Stomach smooth muscle (tissue), 2 donors: ENCODE measurements around the gene MNT.

Experiments used
- H3K27ac ChIP-seq: one replicate; pipeline ENCODE4 v1.7.0; 2013; ENCODE audit warnings: mild to moderate bottlenecking, low read length, inconsistent platforms
- H3K27me3 ChIP-seq, 2 donors: one replicate each; pipeline ENCODE4 v1.7.0; 2013; ENCODE audit warnings: low read length in 2 of 2; ENCODE audit not compliant: insufficient read depth in 2 of 2, control insufficient read depth in 1 of 2
- H3K36me3 ChIP-seq, 2 donors: one replicate each; pipeline ENCODE4 v1.7.0; 2013; ENCODE audit warnings: low read length in 2 of 2; ENCODE audit not compliant: control insufficient read depth in 2 of 2, insufficient read depth in 2 of 2
- H3K4me1 ChIP-seq: one replicate; pipeline ENCODE4 v1.7.0; 2013; ENCODE audit warnings: low read length; ENCODE audit not compliant: control insufficient read depth, insufficient read depth
- H3K4me3 ChIP-seq, 2 donors: one replicate each; pipeline ENCODE4 v1.7.0; 2013; ENCODE audit warnings: low read length in 2 of 2
- H3K9ac ChIP-seq, 2 donors: one replicate each; pipeline ENCODE4 v1.7.0; 2013; ENCODE audit warnings: low read length in 2 of 2, mild to moderate bottlenecking in 1 of 2
- H3K9me3 ChIP-seq, 2 donors: one replicate each; pipeline ENCODE4 v1.7.0; 2013; ENCODE audit warnings: low read length in 2 of 2; ENCODE audit not compliant: control insufficient read depth in 2 of 2
- donor health status: healthy.
- donor health status: Pancreatic carcinoma.

MNT gene

DNA sequence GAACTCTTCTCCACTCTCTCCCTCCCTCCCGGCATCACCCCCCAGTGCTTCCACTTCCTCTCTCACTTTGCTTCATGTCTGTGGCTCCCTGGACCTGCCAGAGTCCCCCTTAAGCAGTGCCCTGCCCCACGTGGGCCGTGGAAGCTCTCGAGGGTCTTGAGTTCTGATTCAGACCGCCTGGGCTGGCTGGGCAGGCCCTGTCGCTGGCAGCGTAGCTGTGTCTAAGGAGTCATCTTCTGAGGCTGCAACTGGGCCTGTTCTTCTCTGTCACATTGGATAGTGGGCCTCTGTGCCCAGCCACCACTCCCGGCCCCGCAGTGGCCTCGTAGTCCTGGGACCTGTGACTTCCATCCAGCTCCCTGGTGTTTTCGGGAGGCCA lies 30.7 kb downstream of the MNT start:
- Histone ChIP-seq H3K4me3 (no peak overlapping the region), H3K36me3 (peaks cover 14 to 25% of the 10 kb centered on the region in 2 donors), H3K27me3 (no peaks in the 10 kb centered on the region), H3K27ac (no peak overlapping the region), H3K4me1 (peaks cover 33% of the 10 kb centered on the region), H3K9ac (no peak overlapping the region), H3K9me3 (no peaks in the 10 kb centered on the region)

- Histone ChIP-seq H3K36me3 (peaks cover 12 to 24% of the 10 kb centered on the region in 2 donors), H3K4me3 (no peak overlapping the region)
Measured at GRCh38 chr17:2369551-2370210, 31.2 kb downstream of the MNT start.

DNA sequence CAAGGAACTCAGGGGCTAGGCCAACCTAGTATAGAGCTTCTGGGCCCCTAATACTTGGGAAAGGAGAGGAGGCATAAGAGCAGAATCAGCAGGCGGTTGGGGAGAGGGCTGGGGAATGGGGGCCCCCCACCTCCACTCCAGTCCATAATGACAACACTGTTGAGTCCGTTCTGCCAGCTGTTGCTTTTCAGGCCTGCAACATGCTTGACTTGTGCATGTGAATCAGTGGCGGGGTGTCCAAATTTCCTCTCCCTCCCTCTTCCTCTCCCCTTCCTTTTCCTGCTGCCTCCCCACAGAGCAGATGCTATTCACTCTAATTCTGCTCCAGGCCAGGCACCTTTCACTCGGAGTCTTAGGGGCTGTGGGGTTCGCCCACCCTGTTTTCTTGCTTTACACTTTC lies 31.8 kb downstream of the MNT start:
- Histone ChIP-seq H3K9me3 (no peaks in the 10 kb centered on the region), H3K27ac (peak overlapping the region; percentile 49), H3K4me3 (no peak overlapping the region), H3K4me1 (peaks cover 33% of the 10 kb centered on the region), H3K36me3 (peaks cover 15 to 26% of the 10 kb centered on the region in 2 donors), H3K27me3 (no peaks in the 10 kb centered on the region), H3K9ac (no peak overlapping the region)

More at GRCh38 chr17:2369551-2370210, 31.2 kb downstream of the MNT start:
- Histone ChIP-seq H3K9me3 (no peaks in the 10 kb centered on the region), H3K27ac (no peak overlapping the region), H3K4me1 (peaks cover 33% of the 10 kb centered on the region), H3K9ac (no peak overlapping the region), H3K27me3 (no peaks in the 10 kb centered on the region)

- Histone ChIP-seq H3K4me1 (peaks cover 38% of the 10 kb centered on the region), H3K36me3 (peaks cover 18 to 28% of the 10 kb centered on the region in 2 donors), H3K27me3 (no peaks in the 10 kb centered on the region), H3K9me3 (no peaks in the 10 kb centered on the region), H3K27ac (peak overlapping the region; percentile 49), H3K9ac (no peak overlapping the region), H3K4me3 (no peak overlapping the region)
Measured at GRCh38 chr17:2368359-2368758, 32.5 kb downstream of the MNT start.

DNA sequence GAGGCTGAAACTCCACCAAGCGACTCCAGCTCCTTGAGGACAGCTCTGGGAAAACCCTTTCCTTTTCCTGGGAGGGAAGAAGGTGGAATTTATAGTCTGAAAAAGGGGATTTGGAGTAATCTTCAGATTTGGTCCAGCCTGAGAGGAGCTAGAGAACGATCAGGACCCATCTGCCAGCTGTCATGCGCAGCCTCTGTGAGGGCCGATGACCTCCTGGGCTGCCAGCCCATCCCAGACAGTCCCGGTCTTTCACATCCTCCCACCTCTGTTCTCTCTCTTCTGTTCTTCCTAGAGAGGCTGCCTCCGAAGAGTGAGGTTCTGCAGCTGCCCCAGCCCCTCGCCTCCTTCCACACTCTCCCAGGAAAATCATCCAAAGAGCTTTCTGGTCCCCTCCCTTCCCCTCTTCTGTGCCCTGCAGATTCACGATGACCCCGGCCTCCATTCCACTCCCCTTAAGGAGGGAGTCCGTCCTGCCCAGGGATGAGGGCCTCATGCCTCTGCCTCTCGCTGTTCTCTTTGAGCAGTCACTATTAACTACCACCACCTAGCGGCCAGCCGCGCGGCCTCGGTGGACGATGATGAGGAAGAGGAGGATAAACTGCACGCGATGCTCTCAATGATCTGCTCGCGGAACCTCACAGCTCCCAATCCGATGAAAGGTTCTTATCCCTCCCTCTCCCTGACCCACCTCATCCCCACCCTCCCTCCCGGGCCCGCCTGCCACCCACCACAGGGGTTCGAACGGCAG lies 33.9 kb downstream of the MNT start:
- Histone ChIP-seq H3K9ac (peak overlapping the region in 1 of 2 donors; percentile 36), H3K27me3 (no peaks in the 10 kb centered on the region), H3K27ac (peak overlapping the region; percentile 49), H3K9me3 (no peaks in the 10 kb centered on the region), H3K4me1 (peaks cover 38% of the 10 kb centered on the region), H3K36me3 (peaks cover 18 to 34% of the 10 kb centered on the region in 2 donors), H3K4me3 (no peak overlapping the region)

- peaks cover 15 to 32% of the 10 kb centered on the region in 2 donors for H3K36me3 ChIP-seq
- no peak overlapping the region for H3K4me3 ChIP-seq
- H3K9ac ChIP-seq, result no peak overlapping the region
- no peak overlapping the region for H3K27ac ChIP-seq
- H3K27me3 ChIP-seq, result no peaks in the 10 kb centered on the region
- no peaks in the 10 kb centered on the region for H3K9me3 ChIP-seq
- peaks cover 33% of the 10 kb centered on the region for H3K4me1 ChIP-seq
Measured at GRCh38 chr17:2365132-2365531, 35.7 kb downstream of the MNT start.

DNA sequence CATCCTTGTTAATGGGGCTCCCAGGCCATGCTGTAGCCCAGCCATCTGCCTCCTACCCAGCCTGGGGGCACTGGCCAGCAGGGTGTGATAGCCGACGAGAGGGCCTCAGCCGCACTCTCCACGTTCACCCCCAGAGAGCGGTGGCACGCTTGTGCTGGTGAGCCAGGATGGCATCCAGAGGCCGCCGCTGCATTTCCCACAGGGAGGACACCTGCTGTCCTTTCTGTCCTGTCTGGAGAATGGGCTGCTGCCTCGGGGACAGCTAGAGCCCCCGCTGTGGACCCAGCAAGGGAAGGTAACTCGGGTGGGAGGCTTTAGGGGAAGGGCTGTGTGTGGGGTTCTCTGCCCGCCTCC lies 36.1 kb downstream of the MNT start:
- Histone ChIP-seq H3K9ac (no peak overlapping the region), H3K4me3 (no peak overlapping the region), H3K4me1 (peaks cover 30% of the 10 kb centered on the region), H3K27ac (no peak overlapping the region), H3K36me3 (peaks cover 15 to 32% of the 10 kb centered on the region in 2 donors), H3K27me3 (no peaks in the 10 kb centered on the region), H3K9me3 (no peaks in the 10 kb centered on the region)

DNA sequence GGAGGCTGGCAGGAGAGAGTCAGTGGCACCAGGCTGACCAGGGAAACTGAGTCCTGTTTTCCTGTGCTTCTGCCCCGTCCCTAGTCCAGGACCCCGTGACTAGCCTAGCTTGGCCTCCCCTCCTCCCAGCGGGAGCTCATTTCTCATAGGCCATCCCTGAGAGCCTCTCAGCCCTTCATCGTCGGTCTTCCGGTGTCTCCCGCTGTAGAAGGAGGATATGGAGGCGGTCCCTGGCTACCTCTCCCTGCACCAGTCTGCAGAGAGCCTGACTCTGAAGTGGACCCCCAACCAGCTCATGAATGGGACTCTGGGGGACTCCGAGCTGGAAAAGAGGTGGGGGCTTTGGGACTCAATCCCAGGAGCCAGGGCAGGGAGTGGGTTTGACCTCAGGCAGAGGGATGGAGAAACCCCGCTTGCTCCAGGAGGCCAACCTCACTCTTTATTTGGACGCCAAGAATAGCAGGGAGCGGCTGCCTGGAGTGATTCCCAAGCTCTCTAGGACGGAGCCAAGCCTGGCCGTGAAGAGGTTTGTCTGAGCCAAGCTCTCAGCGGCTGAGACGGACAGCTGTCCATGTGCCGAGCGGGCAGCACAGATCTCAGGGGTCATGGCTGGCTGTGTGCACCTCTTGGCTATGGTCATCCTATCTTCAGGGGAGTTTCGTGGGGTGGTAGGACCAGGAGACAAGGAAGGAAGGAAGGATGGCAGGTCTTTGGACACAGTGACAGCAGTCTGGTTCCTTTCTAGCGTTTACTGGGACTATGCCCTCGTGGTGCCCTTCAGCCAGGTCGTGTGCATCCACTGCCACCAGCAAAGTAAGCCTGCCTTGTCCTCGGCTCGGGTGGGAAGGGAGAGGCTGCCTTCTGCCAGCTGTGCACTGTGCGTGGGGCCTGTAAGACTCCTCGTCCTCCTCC lies 36.8 kb downstream of the MNT start:
- no peak overlapping the region for H3K9ac ChIP-seq
- H3K27me3 ChIP-seq, result no peaks in the 10 kb centered on the region
- H3K36me3 ChIP-seq, result peaks cover 15 to 32% of the 10 kb centered on the region in 2 donors
- no peak overlapping the region for H3K27ac ChIP-seq
- H3K4me1 ChIP-seq, result peaks cover 30% of the 10 kb centered on the region
- no peak overlapping the region for H3K4me3 ChIP-seq
- H3K9me3 ChIP-seq, result no peaks in the 10 kb centered on the region

DNA sequence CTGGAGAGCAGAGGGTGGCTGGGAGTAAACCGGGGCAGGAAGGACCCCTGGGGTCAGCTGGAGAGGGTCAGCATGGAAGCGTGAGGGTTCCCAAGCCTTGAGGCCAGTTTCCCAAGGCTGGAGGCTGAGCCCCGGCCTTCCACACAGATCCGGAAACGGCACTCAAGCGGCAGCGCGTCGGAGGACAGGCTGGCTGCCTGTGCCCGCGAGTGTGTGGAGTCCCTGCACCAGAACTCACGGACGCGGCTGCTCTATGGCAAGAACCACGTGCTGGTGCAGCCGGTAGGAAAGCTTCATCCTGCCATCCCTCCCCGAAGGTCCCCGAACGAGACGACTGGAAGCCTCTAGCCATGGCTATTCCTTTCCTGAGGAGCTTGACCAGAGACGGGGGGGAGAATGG lies 37.5 kb downstream of the MNT start:
- Histone ChIP-seq H3K4me1 (peaks cover 26% of the 10 kb centered on the region), H3K4me3 (no peak overlapping the region), H3K9me3 (no peaks in the 10 kb centered on the region), H3K27me3 (no peaks in the 10 kb centered on the region), H3K36me3 (peaks cover 15 to 32% of the 10 kb centered on the region in 2 donors), H3K9ac (no peak overlapping the region), H3K27ac (no peak overlapping the region)

GRCh38 chr17:2362881-2363280 lies 38.0 kb downstream of the MNT start:
- no peaks in the 10 kb centered on the region for H3K9me3 ChIP-seq
- H3K27me3 ChIP-seq, result no peaks in the 10 kb centered on the region
- H3K4me3 ChIP-seq, result no peak overlapping the region
- H3K9ac ChIP-seq, result no peak overlapping the region
- peaks cover 21% of the 10 kb centered on the region for H3K4me1 ChIP-seq
- H3K36me3 ChIP-seq, result peaks cover 15 to 33% of the 10 kb centered on the region in 2 donors
- no peak overlapping the region for H3K27ac ChIP-seq
